Vagina (tissue), 2 donors: ENCODE results near the gene HOXB6.

ENCODE experiments used
- POLR2A ChIP-seq, 2 donors: fragments of 450-650 bp; IDR thresholded peaks; one replicate each; pipeline ENCODE4 v1.6.1; 2017; ENCODE audit warnings: antibody characterized with exemption in 2 of 2, mild to moderate bottlenecking in 2 of 2, moderate library complexity in 2 of 2
- TF ChIP-seq, protein P1 (sequence below), 3 experiments: fragments of 450-650 bp in 2 of 3; fragments of 200-600 bp in 1 of 3; sonication (generic) in 1 of 3; IDR thresholded peaks; one replicate each; pipeline ENCODE4 v1.5.1; 2017 to 2019; ENCODE audit warnings: antibody characterized with exemption in 3 of 3, mild to moderate bottlenecking in 2 of 3, moderate library complexity in 2 of 3

DNA sequence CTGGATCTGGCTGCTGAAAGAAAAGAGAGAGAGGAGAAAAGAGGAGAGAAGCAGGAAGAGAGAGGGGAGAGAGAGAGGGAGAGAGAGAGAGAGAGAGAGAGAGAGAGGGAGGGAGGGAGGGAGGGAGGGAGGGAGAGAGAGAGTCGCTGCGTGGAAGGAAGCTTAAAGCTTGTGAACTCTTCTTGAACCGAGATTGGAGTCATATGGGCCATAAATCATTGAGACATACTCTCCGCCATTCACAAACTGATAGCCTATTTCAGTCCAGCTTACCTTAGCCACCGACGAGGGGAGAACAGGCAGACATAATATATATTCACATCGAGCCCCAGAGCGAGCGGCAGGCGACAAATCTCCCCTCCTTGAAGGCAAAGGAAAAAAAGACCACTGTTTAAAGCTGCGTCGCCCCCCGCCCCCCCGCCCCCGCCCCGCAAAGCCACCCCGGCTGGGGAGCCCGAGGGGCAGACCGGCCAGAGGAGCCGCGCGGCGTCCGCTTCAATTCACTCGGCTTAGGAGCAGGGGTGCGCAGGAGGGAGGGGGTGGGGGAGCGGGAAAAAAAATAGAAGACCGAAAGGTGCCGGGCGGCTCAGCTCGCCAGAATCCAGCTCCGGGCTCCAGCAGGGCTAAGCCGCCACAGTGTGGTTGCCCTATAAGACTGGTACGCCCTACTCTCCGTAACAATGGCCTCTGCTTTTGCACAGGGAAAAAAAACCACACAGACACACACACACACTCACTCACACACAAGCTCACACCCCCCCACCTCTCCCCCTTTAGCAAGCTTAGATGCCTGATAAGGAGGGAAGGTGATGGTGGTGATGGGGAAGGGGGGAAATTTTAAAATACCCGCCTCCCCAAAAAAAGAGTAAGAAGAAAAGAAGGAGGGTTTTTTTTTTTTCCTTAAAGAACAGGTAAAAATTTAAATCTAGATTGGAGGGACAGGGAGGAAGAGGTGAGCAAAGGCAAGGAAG is 49.2 kb downstream of the HOXB6 start:
- TF ChIP-seq, protein P1, sequence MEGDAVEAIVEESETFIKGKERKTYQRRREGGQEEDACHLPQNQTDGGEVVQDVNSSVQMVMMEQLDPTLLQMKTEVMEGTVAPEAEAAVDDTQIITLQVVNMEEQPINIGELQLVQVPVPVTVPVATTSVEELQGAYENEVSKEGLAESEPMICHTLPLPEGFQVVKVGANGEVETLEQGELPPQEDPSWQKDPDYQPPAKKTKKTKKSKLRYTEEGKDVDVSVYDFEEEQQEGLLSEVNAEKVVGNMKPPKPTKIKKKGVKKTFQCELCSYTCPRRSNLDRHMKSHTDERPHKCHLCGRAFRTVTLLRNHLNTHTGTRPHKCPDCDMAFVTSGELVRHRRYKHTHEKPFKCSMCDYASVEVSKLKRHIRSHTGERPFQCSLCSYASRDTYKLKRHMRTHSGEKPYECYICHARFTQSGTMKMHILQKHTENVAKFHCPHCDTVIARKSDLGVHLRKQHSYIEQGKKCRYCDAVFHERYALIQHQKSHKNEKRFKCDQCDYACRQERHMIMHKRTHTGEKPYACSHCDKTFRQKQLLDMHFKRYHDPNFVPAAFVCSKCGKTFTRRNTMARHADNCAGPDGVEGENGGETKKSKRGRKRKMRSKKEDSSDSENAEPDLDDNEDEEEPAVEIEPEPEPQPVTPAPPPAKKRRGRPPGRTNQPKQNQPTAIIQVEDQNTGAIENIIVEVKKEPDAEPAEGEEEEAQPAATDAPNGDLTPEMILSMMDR (IDR thresholded peaks at IDR 0.05) = no peak
- no peak for TF ChIP-seq POLR2A (IDR thresholded peaks at IDR 0.05)
